HG03457 (cell line): ENCODE measurements around the gene ABHD11.

Experiments
- ATAC-seq: cut with Tn5 transposase; IDR thresholded peaks from one replicate; pipeline ENCODE4 v1.9.1; 2021; ENCODE audit warnings: moderate number of reproducible peaks; ENCODE audit not compliant: unreplicated experiment

Gene ABHD11

GRCh38 chr7:73702665-73703064, 35.9 kb downstream of the ABHD11 start:
- no peak for ATAC-seq

GRCh38 chr7:73702226-73702625, 36.4 kb downstream of the ABHD11 start:
- ATAC-seq, result no peak

- ATAC-seq, result no peak
Observed at GRCh38 chr7:73701357-73701995, 37.1 kb downstream of the ABHD11 start.

- ATAC-seq, result no peak
Observed at GRCh38 chr7:73700581-73701134, 37.9 kb downstream of the ABHD11 start.

GRCh38 chr7:73700069-73700423, 38.6 kb downstream of the ABHD11 start:
- ATAC-seq, result no peak

- no peak for ATAC-seq
Observed at GRCh38 chr7:73699370-73700068, 39.1 kb downstream of the ABHD11 start.

GRCh38 chr7:73698410-73698809, 40.2 kb downstream of the ABHD11 start:
- no peak for ATAC-seq

GRCh38 chr7:73696372-73696771, 42.2 kb downstream of the ABHD11 start:
- no peak for ATAC-seq

- ATAC-seq, result no peak
Observed at GRCh38 chr7:73690646-73691045, 48.0 kb downstream of the ABHD11 start.

GRCh38 chr7:73688288-73688687, 50.3 kb downstream of the ABHD11 start:
- ATAC-seq, result no peak
